GM23338 (cell line): ENCODE data around the gene NUP98. TPM values are rescaled to one million over a fixed set of nuclear protein-coding genes. Genes with fewer than 3 reads are reported as not detected.
A peak's percentile ranks its signal among the peaks of the same experiment; 100 is the strongest.

Experiments
- ATAC-seq: fragments of 200-7000 bp; cut with Tn5 transposase; 3 replicates; pipeline ENCODE4 v1.9.1; 2020
- DNase-seq: peaks from one replicate; pipeline ENCODE4 v3.0.0-alpha.2; 2015; ENCODE audit warnings: low spot score
- H2AFZ ChIP-seq: fragments of 200-600 bp; sonication (generic); 2 replicates; pipeline ENCODE4 v1.8.0; 2016; ENCODE audit warnings: antibody characterized with exemption, mild to moderate bottlenecking, moderate library complexity
- H3F3A ChIP-seq: fragments of 200-600 bp; sonication (generic); replicated peaks from 2 replicates; pipeline ENCODE4 v1.8.0; 2017; ENCODE audit warnings: antibody characterized with exemption, mixed run types, low read depth
- H3K27ac ChIP-seq: fragments of 200-600 bp; sonication (generic); 2 replicates; pipeline ENCODE4 v1.6.1; 2016; ENCODE audit warnings: low read depth
- H3K27me3 ChIP-seq: fragments of 200-600 bp; sonication (generic); 2 replicates; pipeline ENCODE4 v1.8.0; 2016; ENCODE audit warnings: mild to moderate bottlenecking, mixed run types, moderate library complexity; ENCODE audit not compliant: insufficient read depth
- H3K36me3 ChIP-seq: fragments of 200-600 bp; sonication (generic); 2 replicates; pipeline ENCODE4 v1.8.0; 2016; ENCODE audit warnings: mild to moderate bottlenecking; ENCODE audit not compliant: insufficient read depth
- H3K4me1 ChIP-seq: fragments of 200-600 bp; sonication (generic); 2 replicates; pipeline ENCODE4 v1.8.0; 2016; ENCODE audit warnings: mild to moderate bottlenecking, moderate library complexity; ENCODE audit not compliant: insufficient read depth
- H3K4me2 ChIP-seq: fragments of 200-600 bp; sonication (generic); 2 replicates; pipeline ENCODE4 v1.7.1; 2017; ENCODE audit warnings: mixed run types
- H3K4me3 ChIP-seq: fragments of 200-600 bp; sonication (generic); 2 replicates; pipeline ENCODE4 v1.6.1; 2016; ENCODE audit warnings: mixed run types
- H3K79me2 ChIP-seq: fragments of 200-600 bp; sonication (generic); replicated peaks from 2 replicates; pipeline ENCODE4 v1.8.0; 2017; ENCODE audit warnings: mild to moderate bottlenecking; ENCODE audit not compliant: insufficient read depth
- H3K9me2 ChIP-seq: fragments of 200-600 bp; sonication (generic); 2 replicates; pipeline ENCODE4 v1.8.0; 2017; ENCODE audit not compliant: insufficient read depth
- H4K20me1 ChIP-seq: fragments of 200-600 bp; sonication (generic); replicated peaks from 2 replicates; pipeline ENCODE4 v1.8.0; 2017; ENCODE audit warnings: mild to moderate bottlenecking; ENCODE audit not compliant: insufficient read depth
- H3K27ac Mint-ChIP-seq: 2 replicates; pipeline ENCODE4 v1.8.0; 2020; ENCODE audit warnings: inconsistent platforms, mild to moderate bottlenecking, moderate library complexity, mixed read lengths
- H3K27me3 Mint-ChIP-seq: 3 replicates; pipeline ENCODE4 v1.8.0; 2022; ENCODE audit warnings: low read depth, mild to moderate bottlenecking, moderate library complexity, mixed read lengths, inconsistent platforms; ENCODE audit not compliant: insufficient read depth, poor library complexity
- H3K36me3 Mint-ChIP-seq: 3 replicates; pipeline ENCODE4 v1.8.0; 2021; ENCODE audit warnings: low read depth, mild to moderate bottlenecking, inconsistent platforms, moderate library complexity, mixed read lengths
- H3K4me1 Mint-ChIP-seq: 3 replicates; pipeline ENCODE4 v1.8.0; 2020; ENCODE audit warnings: mild to moderate bottlenecking, inconsistent platforms, mixed read lengths
- H3K4me3 Mint-ChIP-seq: 3 replicates; pipeline ENCODE4 v1.8.0; 2021; ENCODE audit warnings: moderate library complexity, mild to moderate bottlenecking, inconsistent platforms, mixed read lengths
- H3K9me3 Mint-ChIP-seq: 3 replicates; pipeline ENCODE4 v1.8.0; 2020; ENCODE audit warnings: moderate library complexity, mild to moderate bottlenecking, inconsistent platforms, mixed read lengths
- EZH2phosphoT487 ChIP-seq: fragments of 200-600 bp; sonication (generic); IDR thresholded peaks from one replicate; pipeline ENCODE4 v1.8.1; 2018; ENCODE audit warnings: antibody characterized with exemption; ENCODE audit not compliant: unreplicated experiment
- JUNB ChIP-seq: IDR thresholded peaks from one replicate; pipeline ENCODE4 v1.6.1; 2016; ENCODE audit warnings: antibody characterized with exemption; ENCODE audit not compliant: unreplicated experiment
- STAT1 ChIP-seq: IDR thresholded peaks from one replicate; pipeline ENCODE4 v1.6.1; 2016; ENCODE audit warnings: antibody characterized with exemption; ENCODE audit not compliant: unreplicated experiment
- ZNF114 ChIP-seq: fragments of 250-450 bp; sonication (Bioruptor Pico); IDR thresholded peaks from 2 replicates; pipeline ENCODE4 v1.5.0; 2020; ENCODE audit warnings: mild to moderate bottlenecking, moderate library complexity
- polyA plus RNA-seq: library from polyadenylated mRNA; unstranded; fragments of >200 nt; fragmentation: Nextera tagmentation; extraction: Ambion mirVana; gene quantifications from 2 replicates; pipeline ENCODE4 v1.2.1, GENCODE V29; 2016
- total RNA-seq: library from RNA; depleted of rRNA; stranded (reverse); fragments of >200 nt; shearing (Covaris generic); gene quantifications from 2 replicates; pipeline ENCODE4 v1.2.3, GENCODE V29; 2014
- TF ChIP-seq, protein P1 (sequence below): fragments of 250-450 bp; sonication (Bioruptor Pico); IDR thresholded peaks from 2 replicates; pipeline ENCODE4 v1.5.0; 2020; ENCODE audit warnings: mild to moderate bottlenecking, moderate library complexity

The NUP98 gene
- total and polyA plus RNA-seq, 2 experiments from 2014 or later = 23.9 to 174 TPM

DNA sequence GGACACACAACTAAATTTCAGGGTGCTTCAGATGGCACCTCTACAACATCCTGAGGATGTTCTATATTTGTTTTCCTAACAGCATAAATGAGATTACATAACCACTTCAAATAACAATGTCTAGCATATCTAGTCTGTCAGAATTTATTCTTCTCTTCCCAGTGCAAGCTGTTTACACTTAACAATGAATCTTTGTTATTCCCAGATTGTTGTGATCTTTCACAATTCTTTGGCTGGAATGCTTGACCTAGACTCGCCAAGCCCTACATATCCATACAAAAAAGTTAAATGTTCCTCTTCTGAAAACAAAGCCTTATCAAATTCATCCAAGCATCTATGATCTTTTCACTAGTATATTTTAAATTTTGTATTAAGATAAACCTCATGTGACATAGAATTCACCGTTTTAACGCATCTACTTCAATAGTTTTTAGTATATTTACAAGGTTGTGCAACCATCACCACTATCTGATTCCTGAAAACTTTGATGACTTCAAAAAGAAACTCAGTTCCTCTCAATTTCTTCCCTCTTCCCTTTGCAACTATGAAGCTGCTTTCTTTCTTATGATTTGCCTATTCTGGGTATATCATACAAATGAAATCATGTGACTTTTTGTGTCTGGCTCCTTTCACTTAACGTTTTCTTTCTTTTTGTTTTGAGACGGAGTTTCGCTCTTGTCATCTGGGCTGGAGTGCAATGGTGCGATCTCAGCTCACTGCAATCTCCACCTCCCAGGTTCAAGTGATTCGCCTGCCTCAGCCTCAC, 64.5 kb downstream of the NUP98 start (continued):
- TF ChIP-seq, protein P1, sequence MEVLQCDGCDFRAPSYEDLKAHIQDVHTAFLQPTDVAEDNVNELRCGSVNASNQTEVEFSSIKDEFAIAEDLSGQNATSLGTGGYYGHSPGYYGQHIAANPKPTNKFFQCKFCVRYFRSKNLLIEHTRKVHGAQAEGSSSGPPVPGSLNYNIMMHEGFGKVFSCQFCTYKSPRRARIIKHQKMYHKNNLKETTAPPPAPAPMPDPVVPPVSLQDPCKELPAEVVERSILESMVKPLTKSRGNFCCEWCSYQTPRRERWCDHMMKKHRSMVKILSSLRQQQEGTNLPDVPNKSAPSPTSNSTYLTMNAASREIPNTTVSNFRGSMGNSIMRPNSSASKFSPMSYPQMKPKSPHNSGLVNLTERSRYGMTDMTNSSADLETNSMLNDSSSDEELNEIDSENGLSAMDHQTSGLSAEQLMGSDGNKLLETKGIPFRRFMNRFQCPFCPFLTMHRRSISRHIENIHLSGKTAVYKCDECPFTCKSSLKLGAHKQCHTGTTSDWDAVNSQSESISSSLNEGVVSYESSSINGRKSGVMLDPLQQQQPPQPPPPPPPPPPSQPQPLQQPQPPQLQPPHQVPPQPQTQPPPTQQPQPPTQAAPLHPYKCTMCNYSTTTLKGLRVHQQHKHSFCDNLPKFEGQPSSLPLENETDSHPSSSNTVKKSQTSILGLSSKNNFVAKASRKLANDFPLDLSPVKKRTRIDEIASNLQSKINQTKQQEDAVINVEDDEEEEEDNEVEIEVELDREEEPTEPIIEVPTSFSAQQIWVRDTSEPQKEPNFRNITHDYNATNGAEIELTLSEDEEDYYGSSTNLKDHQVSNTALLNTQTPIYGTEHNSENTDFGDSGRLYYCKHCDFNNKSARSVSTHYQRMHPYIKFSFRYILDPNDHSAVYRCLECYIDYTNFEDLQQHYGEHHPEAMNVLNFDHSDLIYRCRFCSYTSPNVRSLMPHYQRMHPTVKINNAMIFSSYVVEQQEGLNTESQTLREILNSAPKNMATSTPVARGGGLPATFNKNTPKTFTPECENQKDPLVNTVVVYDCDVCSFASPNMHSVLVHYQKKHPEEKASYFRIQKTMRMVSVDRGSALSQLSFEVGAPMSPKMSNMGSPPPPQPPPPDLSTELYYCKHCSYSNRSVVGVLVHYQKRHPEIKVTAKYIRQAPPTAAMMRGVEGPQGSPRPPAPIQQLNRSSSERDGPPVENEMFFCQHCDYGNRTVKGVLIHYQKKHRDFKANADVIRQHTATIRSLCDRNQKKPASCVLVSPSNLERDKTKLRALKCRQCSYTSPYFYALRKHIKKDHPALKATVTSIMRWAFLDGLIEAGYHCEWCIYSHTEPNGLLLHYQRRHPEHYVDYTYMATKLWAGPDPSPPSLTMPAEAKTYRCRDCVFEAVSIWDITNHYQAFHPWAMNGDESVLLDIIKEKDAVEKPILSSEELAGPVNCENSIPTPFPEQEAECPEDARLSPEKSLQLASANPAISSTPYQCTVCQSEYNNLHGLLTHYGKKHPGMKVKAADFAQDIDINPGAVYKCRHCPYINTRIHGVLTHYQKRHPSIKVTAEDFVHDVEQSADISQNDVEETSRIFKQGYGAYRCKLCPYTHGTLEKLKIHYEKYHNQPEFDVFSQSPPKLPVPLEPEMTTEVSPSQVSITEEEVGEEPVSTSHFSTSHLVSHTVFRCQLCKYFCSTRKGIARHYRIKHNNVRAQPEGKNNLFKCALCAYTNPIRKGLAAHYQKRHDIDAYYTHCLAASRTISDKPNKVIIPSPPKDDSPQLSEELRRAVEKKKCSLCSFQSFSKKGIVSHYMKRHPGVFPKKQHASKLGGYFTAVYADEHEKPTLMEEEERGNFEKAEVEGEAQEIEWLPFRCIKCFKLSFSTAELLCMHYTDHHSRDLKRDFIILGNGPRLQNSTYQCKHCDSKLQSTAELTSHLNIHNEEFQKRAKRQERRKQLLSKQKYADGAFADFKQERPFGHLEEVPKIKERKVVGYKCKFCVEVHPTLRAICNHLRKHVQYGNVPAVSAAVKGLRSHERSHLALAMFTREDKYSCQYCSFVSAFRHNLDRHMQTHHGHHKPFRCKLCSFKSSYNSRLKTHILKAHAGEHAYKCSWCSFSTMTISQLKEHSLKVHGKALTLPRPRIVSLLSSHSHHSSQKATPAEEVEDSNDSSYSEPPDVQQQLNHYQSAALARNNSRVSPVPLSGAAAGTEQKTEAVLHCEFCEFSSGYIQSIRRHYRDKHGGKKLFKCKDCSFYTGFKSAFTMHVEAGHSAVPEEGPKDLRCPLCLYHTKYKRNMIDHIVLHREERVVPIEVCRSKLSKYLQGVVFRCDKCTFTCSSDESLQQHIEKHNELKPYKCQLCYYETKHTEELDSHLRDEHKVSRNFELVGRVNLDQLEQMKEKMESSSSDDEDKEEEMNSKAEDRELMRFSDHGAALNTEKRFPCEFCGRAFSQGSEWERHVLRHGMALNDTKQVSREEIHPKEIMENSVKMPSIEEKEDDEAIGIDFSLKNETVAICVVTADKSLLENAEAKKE (CRISPR knock-in tag) = no peak
- TF ChIP-seq JUNB = no peak
- TF ChIP-seq STAT1 = no peak

DNA sequence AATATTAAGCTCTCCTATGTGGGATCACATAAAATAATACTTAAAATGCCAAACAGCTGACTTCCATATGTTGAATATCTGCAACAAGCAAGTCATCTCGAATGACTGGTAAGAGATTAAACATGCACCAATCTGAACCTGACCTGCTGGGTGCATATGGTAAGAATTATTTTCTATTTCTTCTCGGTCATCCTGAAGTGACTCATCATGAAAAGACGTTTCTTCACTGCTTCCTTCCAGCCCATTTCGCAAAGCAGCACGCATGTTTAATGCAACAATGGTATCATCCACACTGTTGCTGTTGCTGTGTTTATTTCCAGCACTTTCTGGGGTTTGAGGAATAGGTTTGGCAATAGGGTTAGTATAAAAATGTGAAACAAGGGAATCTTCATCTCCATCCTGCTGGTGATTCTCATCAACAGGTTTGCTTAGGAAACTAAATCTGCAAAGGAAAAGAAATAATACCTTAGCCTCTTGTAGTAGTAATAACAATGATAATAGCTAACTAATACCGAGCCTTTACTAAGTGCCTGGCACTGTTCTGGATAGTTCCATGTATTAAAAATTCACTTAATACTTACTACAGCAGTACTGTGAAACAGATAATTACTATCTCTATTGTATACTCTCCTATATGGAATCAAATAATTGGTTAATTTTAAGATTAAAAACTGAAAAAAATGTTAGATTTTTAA, 74.2 kb downstream of the NUP98 start:
- no peak overlapping the region for H2AFZ ChIP-seq
- H3K27ac ChIP-seq = no peak overlapping the region
- TF ChIP-seq ZNF114 (CRISPR knock-in tag) (no peak), EZH2phosphoT487 (peak; percentile 50)
- TF ChIP-seq, protein P1 (CRISPR knock-in tag) = no peak
- H3K36me3 Mint-ChIP-seq = peaks cover 81% of the 10 kb centered on the region
- peaks cover 5% of the 10 kb centered on the region for H3K27me3 Mint-ChIP-seq
- DNase-seq (no peak), ATAC-seq (no peak)
- no peak overlapping the region for H3K4me2 ChIP-seq
- peaks cover 12% of the 10 kb centered on the region; the same call in 1 of the 2 replicates for H4K20me1 ChIP-seq
- no peak overlapping the region for H3K4me3 Mint-ChIP-seq
- 0 out of 2 replicates have a peak, but pooled peaks cover 3% of the 10 kb centered on the region for H3F3A ChIP-seq
- H3K4me1 Mint-ChIP-seq = no peaks in the 10 kb centered on the region
- H3K4me3 ChIP-seq = no peak overlapping the region
- H3K27me3 ChIP-seq = no peaks in the 10 kb centered on the region
- H3K9me3 Mint-ChIP-seq = no peaks in the 10 kb centered on the region
- no peak overlapping the region for H3K27ac Mint-ChIP-seq
- no peaks in the 10 kb centered on the region; the same call in 1 of the 2 replicates for H3K79me2 ChIP-seq
- no peaks in the 10 kb centered on the region for H3K9me2 ChIP-seq
- peaks cover 88% of the 10 kb centered on the region for H3K36me3 ChIP-seq
- H3K4me1 ChIP-seq = no peaks in the 10 kb centered on the region
